ENCODE results near the gene MORN4.
"Not testable (repeated sequence)": the region's sequence is repeated elsewhere in the genome, so short reads cannot be mapped to it uniquely, and the experiment has no call there.

Gene MORN4

DNA sequence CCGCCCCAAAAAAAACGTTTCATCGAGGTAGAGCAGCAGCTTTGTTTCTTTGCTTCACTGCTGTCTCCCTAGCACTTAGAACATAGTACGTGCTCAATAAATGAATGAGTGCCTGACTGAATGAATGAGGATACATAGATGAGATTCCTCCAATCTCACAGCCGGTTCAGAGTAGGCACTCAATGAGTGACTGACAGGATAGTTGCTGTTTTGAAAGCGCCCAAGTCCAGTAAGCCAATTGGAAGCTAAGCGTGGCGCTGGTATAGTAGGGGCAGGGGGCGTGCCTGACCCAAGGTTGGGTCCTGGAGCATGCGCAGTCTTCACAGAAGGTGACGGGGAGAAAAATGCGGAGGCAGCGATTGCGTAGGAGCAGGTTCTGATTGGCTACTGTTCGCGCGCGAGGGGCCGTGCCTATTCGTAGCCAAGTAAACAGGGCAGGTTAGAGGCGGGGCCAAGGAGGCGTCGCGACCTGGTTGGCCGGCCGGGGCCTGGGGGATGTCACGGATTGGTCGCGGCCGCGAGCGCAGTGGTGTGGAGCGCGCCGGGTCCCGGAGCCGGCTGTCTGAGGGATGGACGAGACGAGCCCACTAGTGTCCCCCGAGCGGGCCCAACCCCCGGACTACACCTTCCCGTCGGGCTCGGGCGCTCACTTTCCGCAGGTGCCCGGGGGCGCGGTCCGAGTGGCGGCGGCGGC is 7.0 kb upstream of the MORN4 start, which contains the start of gene PI4K2A:
Gene PI4K2A, plus strand, starts transcription at position 498 of the 694 bp plus-strand sequence. Its CDS starts 72 bp downstream, at position 570.
- peak within 1 kb of the TSS; percentile 68 for H3K27ac ChIP-seq

DNA sequence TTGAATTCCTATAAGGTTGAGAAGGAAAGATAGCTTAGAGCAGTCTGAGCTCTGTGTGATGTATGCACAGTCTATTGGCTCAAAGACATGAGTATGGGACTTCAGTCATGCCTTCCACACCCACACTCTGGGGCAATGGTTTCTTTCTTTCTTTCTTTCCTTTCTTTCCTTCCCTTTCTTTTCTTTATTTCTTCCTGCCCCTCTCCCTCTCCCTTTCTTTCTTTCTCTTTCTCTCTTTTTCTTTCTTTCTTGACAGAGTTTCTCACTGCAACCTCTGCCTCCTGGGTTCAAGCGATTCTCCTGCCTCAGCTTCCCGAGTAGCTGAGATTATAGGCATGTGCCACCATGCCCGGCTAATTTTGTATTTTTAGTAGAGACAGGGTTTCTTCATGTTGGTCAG is 5.8 kb upstream of the MORN4 start:
- H3K27ac ChIP-seq, result not testable (repeated sequence)

More for the DNA sequence above, 7.0 kb upstream of the MORN4 start, which contains the start of gene PI4K2A:
- no peak for TF ChIP-seq CTCF (conservative IDR thresholded peaks at IDR 0.05)

GRCh38 chr10:97635577-97635976 is 2.3 kb upstream of the MORN4 start:
- no peak overlapping the region for H3K27ac ChIP-seq
- TF ChIP-seq CTCF (conservative IDR thresholded peaks at IDR 0.05), result no peak

GRCh38 chr10:97633921-97634320 is 621 bp upstream of the MORN4 start:
- peak overlapping the region; percentile 73 for H3K27ac ChIP-seq
- TF ChIP-seq CTCF (conservative IDR thresholded peaks at IDR 0.05), result no peak

DNA sequence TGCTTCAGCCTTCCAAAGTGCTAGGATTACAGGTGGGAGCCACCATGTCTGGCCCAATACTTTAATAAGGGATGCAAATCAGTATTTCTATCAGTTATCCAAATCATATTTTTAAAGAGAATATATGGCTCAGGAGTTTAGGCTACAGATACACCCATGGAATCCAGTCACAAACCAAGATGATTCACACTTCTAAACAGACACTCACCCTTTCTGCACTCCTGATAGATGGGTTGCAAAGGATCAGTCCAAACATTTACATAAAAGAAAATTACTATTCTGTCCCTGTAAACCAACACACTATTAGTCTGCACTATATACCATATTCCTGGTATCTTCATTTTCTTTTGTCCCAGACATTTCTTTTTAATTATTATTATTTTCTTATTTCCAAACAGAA is 2.2 kb downstream of the MORN4 start:
- no peak overlapping the region for H3K27ac ChIP-seq
- TF ChIP-seq CTCF (conservative IDR thresholded peaks at IDR 0.05), result no peak

DNA sequence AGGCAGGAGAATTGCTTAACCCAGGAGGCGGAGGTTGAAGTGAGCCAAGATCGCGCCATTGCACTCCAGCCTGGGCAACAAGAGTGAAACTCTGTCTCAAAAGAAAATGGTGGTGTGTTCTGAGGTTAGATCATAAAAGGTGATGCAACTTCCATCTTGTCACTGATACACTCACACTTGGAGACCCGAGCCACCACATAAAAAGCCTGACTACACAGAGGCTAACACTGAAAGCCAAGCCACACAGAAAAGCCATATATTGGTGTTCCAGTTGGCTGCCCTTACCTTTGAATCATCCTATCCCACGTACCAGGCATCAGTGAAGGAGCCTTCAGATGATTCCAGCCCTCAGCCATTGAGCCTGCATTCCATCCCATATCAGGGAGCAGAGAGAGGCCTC is 4.0 kb downstream of the MORN4 start:
- TF ChIP-seq CTCF (conservative IDR thresholded peaks at IDR 0.05), result no peak
- H3K27ac ChIP-seq, result no peak overlapping the region

DNA sequence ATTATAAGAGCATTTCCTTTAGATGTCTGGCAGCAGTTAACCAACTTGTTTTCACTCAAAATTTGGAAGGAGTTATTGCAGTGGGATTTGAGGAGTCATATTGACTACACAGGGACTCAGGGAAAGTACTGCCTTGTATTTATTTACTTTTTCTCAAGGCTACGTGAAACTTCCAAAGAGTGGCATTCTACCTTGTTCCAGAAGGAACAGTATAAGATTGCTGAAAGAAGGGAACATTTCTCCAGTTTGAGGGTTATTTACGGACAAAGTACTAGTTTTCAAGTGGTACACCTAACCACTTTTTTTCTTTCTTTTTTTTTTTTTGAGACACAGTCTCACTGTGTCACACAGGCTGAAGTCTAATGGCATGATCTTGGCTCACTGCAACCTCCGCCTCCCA is 5.1 kb downstream of the MORN4 start:
- H3K27ac ChIP-seq, result no peak overlapping the region
- TF ChIP-seq CTCF (conservative IDR thresholded peaks at IDR 0.05), result no peak

DNA sequence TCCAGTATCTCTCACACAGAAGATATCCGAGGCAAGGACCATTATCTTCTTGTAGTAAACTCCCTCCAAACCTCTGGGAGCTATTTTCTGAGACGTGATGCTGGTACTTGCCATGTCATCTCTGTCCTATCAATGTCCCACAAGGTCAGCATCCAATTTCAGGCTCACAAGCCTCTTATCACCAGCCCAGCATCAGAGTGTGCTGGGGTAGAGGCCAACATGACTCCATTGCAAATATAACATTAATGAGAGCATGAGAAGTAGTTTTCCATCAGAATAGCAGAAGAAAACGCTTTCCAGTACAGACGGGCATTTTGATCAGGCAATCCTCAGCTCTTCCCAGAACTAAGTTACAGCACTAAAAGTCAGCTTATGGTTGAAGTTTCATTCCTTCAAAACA is 5.6 kb downstream of the MORN4 start:
- H3K27ac ChIP-seq, result no peak overlapping the region
- no peak for TF ChIP-seq CTCF (conservative IDR thresholded peaks at IDR 0.05)
